CD14-positive monocyte (primary cell): ENCODE measurements around the gene CATSPERZ. TPM values are rescaled to one million over a fixed set of nuclear protein-coding genes. Genes with fewer than 3 reads are reported as not detected.

Source experiments
- DNase-seq, 3 donors: peaks; one replicate each; pipeline ENCODE4 v3.0.0-alpha.2; 2011 to 2022
- H2AFZ ChIP-seq: 2 replicates; pipeline ENCODE4 v1.6.0; 2012; ENCODE audit warnings: mild to moderate bottlenecking, low read depth, low read length, inconsistent platforms; ENCODE audit not compliant: insufficient read depth, poor library complexity, severe bottlenecking
- H3K27ac ChIP-seq, 2 donors: 1 replicate in 1 of 2; 2 replicates in 1 of 2; pipeline ENCODE4 v1.5.1; 2012 to 2013; ENCODE audit warnings: low read length in 2 of 2, control low read depth in 1 of 2, inconsistent platforms in 1 of 2, low read depth in 1 of 2, mild to moderate bottlenecking in 1 of 2
- H3K27me3 ChIP-seq, 2 donors: one replicate each; pipeline versions ENCODE4 v1.6.0 to v1.6.1; 2011 to 2013; ENCODE audit warnings: low read length in 2 of 2; ENCODE audit not compliant: control insufficient read depth in 2 of 2, insufficient read depth in 2 of 2
- H3K36me3 ChIP-seq, 2 donors: replicated peaks in 1 of 2; 1 replicate in 1 of 2; 2 replicates in 1 of 2; pipeline versions ENCODE4 v1.5.1 to v1.6.1; 2012 to 2013; ENCODE audit warnings: low read length in 2 of 2, control low read depth in 1 of 2, inconsistent platforms in 1 of 2, mild to moderate bottlenecking in 1 of 2; ENCODE audit not compliant: insufficient read depth in 2 of 2, control insufficient read depth in 1 of 2
- H3K4me1 ChIP-seq, 2 donors: 1 replicate in 1 of 2; 2 replicates in 1 of 2; pipeline versions ENCODE4 v1.5.1 to v1.6.1; 2012 to 2013; ENCODE audit warnings: low read length in 2 of 2, control low read depth in 1 of 2, inconsistent platforms in 1 of 2, mild to moderate bottlenecking in 1 of 2, moderate library complexity in 1 of 2; ENCODE audit not compliant: insufficient read depth in 2 of 2, control insufficient read depth in 1 of 2
- H3K4me2 ChIP-seq: replicated peaks from 2 replicates; pipeline ENCODE3; 2012; ENCODE audit warnings: low read length, moderate library complexity, mild to moderate bottlenecking; ENCODE audit not compliant: poor library complexity, severe bottlenecking; ENCODE audit errors: extremely low read depth
- H3K4me3 ChIP-seq, 3 experiments: fragments of 200-600 bp in 1 of 3; sonication (generic) in 1 of 3; replicated peaks in 1 of 3; 1 replicate in 2 of 3; 2 replicates in 1 of 3; pipeline ENCODE4 v1.5.1; 2011 to 2013; ENCODE audit warnings: low read length in 3 of 3, mild to moderate bottlenecking in 3 of 3, control low read depth in 2 of 3, low read depth in 2 of 3, inconsistent platforms in 1 of 3, moderate library complexity in 1 of 3
- H3K79me2 ChIP-seq: 2 replicates; pipeline ENCODE4 v1.6.0; 2012; ENCODE audit warnings: mild to moderate bottlenecking, control low read depth, inconsistent platforms, low read length, moderate library complexity; ENCODE audit not compliant: insufficient read depth
- H3K9ac ChIP-seq: 2 replicates; pipeline ENCODE4 v1.6.0; 2017; ENCODE audit warnings: low read length, mild to moderate bottlenecking; ENCODE audit not compliant: insufficient read depth, poor library complexity, severe bottlenecking
- H3K9me3 ChIP-seq, 2 donors: replicated peaks in 1 of 2; 1 replicate in 1 of 2; 2 replicates in 1 of 2; pipeline versions ENCODE4 v1.5.1 to v1.6.1; 2012 to 2013; ENCODE audit warnings: low read length in 2 of 2, control low read depth in 1 of 2; ENCODE audit not compliant: control insufficient read depth in 1 of 2, insufficient read depth in 1 of 2
- H4K20me1 ChIP-seq: 2 replicates; pipeline ENCODE4 v1.6.0; 2012; ENCODE audit warnings: mild to moderate bottlenecking, low read length, control low read depth, moderate library complexity; ENCODE audit not compliant: insufficient read depth
- H3K27ac Mint-ChIP-seq, 7 donors: one replicate each; pipeline ENCODE4 v1.8.0; 2020; ENCODE audit warnings: mild to moderate bottlenecking in 7 of 7, mixed read lengths in 7 of 7, moderate library complexity in 6 of 7, inconsistent platforms in 2 of 7
- H3K27me3 Mint-ChIP-seq, 3 donors: one replicate each; pipeline ENCODE4 v1.8.0; 2021 to 2022; ENCODE audit warnings: low read depth in 3 of 3, mild to moderate bottlenecking in 3 of 3, mixed read lengths in 3 of 3, moderate library complexity in 3 of 3, inconsistent platforms in 1 of 3
- H3K36me3 Mint-ChIP-seq, 2 donors: one replicate each; pipeline ENCODE4 v1.8.0; 2020; ENCODE audit warnings: mixed read lengths in 2 of 2, inconsistent platforms in 1 of 2, mild to moderate bottlenecking in 1 of 2
- H3K4me1 Mint-ChIP-seq: one replicate; pipeline ENCODE4 v1.8.0; 2020; ENCODE audit warnings: mild to moderate bottlenecking, mixed read lengths
- H3K4me3 Mint-ChIP-seq, 2 donors: one replicate each; pipeline ENCODE4 v1.8.0; 2020; ENCODE audit warnings: mild to moderate bottlenecking in 2 of 2, mixed read lengths in 2 of 2, moderate library complexity in 1 of 2
- H3K9me3 Mint-ChIP-seq, 7 donors: one replicate each; pipeline ENCODE4 v1.8.0; 2020 to 2022; ENCODE audit warnings: mixed read lengths in 7 of 7, mild to moderate bottlenecking in 6 of 7, moderate library complexity in 6 of 7, inconsistent platforms in 2 of 7
- WGBS: methylation state at CpG from one replicate; pipeline ENCODE4 v1.1.5; 2013; ENCODE audit warnings: missing lambda C conversion rate; ENCODE audit not compliant: insufficient coverage; 5-methylcytosine and 5-hydroxymethylcytosine counted together
- intact Hi-C, 2 donors: fragments of 100-400 bp; cut with micrococcal nuclease; formaldehyde crosslinking; loops; one replicate each; pipeline versions ENCODE4 v1.15.0 to v1.15.1; 2023
- polyA plus RNA-seq, 3 donors: library from polyadenylated mRNA; depleted of rRNA in 1 of 3; unstranded in 2 of 3; stranded (reverse) in 1 of 3; fragments of 300-500 nt in 2 of 3; fragments of >200 nt in 1 of 3; fragmentation: Illumina TruSeq in 2 of 3; gene quantifications; 1 replicate in 2 of 3; 2 replicates in 1 of 3; pipeline ENCODE4 v1.2.3, GENCODE V29; 2012 to 2021
- TF ChIP-seq, protein P1 (sequence below): fragments of 200-600 bp; IDR thresholded peaks from one replicate; pipeline ENCODE4 v1.8.0; 2022; ENCODE audit warnings: antibody characterized with exemption, mild to moderate bottlenecking

CATSPERZ gene
- polyA plus RNA-seq, 3 donors: not detected

DNA sequence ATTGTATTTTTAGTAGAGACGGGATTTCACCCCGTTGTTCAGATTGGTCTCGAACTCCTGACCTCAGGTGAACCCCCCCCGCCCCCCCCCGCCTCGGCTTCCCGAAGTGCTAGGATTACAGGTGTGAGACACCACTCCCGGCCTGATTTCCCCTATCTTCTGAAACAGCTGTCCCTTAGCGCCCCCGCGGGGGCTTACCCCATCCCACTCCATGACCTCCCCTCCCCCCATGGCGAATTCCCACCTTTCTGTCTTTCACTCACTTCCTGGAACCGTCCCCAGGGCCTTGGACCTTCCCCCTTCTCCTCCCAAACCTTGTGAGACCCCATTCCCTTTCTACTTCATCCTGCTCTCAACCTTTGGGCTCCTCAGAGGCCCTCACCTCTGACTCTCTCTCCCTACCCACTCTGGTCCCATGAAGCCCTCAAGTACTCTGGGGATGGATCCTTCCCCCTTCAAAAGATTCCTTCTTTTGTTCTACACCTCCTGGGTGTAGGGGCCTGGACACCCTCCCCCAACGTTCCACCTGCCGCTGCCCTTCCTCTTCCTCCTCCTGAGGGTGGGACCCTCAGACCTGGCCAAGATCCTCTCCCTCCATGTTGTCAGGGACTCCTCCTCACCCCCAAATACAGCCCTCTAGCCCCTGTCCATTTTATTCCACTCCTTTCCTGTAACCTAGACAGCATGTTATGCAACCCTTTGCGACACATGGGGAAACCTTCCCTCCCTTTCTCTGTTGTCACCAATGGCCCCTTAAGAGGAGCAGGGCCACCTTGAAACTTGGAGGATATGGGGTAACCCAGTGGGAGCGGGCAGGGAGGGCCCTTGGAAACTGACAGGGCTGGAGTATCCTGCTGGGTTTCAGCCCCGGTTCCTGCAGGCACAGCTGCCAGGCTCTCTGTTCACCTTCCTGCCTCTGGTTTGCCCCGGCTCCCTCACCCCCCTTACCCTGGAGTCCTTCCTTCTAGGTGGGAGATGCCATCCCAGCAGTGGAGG is 18.9 kb downstream of the CATSPERZ start:
- H3K9me3 ChIP-seq: no peaks in the 10 kb centered on the region
- WGBS: 5% methylated on average over 10 of the region's 19 CpGs
- H4K20me1 ChIP-seq: peaks cover 24% of the 10 kb centered on the region
- H3K27ac Mint-ChIP-seq: peak overlapping the region; percentile 96 to 99 (median 99)
- intact Hi-C loops: loop anchor here (2.0 to 5.0 kb wide), 2 partner anchors 14 to 38 kb away; partner anchors contain the start of gene RPS6KA4 (in 2 of the 2)
- peak overlapping the region; percentile 96 to 97 for H3K27ac ChIP-seq
- peak overlapping the region; percentile 82 for H2AFZ ChIP-seq
- peak overlapping the region; percentile 95 for H3K4me2 ChIP-seq
- peaks cover 28 to 43% of the 10 kb centered on the region in 2 donors for H3K4me1 ChIP-seq
- peaks cover 4% of the 10 kb centered on the region for H3K79me2 ChIP-seq
- peak; percentile 34 to 81 (median 78) for DNase-seq
- peak overlapping the region; percentile 88 to 94 for H3K4me3 Mint-ChIP-seq
- peak overlapping the region; percentile 51 to 93 (median 91) for H3K4me3 ChIP-seq
- TF ChIP-seq, protein P1, sequence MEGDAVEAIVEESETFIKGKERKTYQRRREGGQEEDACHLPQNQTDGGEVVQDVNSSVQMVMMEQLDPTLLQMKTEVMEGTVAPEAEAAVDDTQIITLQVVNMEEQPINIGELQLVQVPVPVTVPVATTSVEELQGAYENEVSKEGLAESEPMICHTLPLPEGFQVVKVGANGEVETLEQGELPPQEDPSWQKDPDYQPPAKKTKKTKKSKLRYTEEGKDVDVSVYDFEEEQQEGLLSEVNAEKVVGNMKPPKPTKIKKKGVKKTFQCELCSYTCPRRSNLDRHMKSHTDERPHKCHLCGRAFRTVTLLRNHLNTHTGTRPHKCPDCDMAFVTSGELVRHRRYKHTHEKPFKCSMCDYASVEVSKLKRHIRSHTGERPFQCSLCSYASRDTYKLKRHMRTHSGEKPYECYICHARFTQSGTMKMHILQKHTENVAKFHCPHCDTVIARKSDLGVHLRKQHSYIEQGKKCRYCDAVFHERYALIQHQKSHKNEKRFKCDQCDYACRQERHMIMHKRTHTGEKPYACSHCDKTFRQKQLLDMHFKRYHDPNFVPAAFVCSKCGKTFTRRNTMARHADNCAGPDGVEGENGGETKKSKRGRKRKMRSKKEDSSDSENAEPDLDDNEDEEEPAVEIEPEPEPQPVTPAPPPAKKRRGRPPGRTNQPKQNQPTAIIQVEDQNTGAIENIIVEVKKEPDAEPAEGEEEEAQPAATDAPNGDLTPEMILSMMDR: no peak
- H3K36me3 Mint-ChIP-seq: peaks cover 35 to 51% of the 10 kb centered on the region in 2 donors
- no peaks in the 10 kb centered on the region for H3K9me3 Mint-ChIP-seq
- H3K27me3 Mint-ChIP-seq: peaks cover 0 to 1% (median 0%) of the 10 kb centered on the region in 3 donors
- peaks cover 26% of the 10 kb centered on the region for H3K4me1 Mint-ChIP-seq
- peak overlapping the region; percentile 83 for H3K9ac ChIP-seq
- H3K36me3 ChIP-seq: peaks cover 40 to 53% of the 10 kb centered on the region in 2 donors
- no peaks in the 10 kb centered on the region for H3K27me3 ChIP-seq

DNA sequence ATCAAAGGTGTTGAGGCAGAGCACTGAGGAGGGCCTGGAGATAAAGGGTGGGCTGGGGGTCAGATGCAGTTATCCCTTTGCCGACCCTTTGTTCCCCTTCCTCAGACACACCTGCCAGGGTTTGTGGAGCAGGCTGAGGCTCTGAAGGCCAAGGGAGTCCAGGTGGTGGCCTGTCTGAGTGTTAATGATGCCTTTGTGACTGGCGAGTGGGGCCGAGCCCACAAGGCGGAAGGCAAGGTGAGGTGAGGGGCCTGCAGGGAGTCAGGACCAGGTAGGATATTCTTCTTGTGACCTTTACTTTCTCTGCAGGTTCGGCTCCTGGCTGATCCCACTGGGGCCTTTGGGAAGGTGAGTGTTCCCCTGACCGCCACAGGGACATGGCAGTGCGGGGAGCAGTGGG is 20.4 kb downstream of the CATSPERZ start:
- TF ChIP-seq, protein P1: no peak
- Histone ChIP-seq H3K4me1 (peaks cover 28 to 40% of the 10 kb centered on the region in 2 donors), H3K4me3 (no peak overlapping the region), H3K4me2 (no peak overlapping the region), H3K27me3 (no peaks in the 10 kb centered on the region), H3K27ac (no peak overlapping the region), H4K20me1 (peaks cover 10% of the 10 kb centered on the region), H3K79me2 (peaks cover 4% of the 10 kb centered on the region), H3K9ac (no peak overlapping the region), H2AFZ (no peak overlapping the region), H3K9me3 (no peaks in the 10 kb centered on the region), H3K36me3 (peaks cover 25 to 38% of the 10 kb centered on the region in 2 donors)
- intact Hi-C loops: no loop called here
- Mint-ChIP-seq H3K36me3 (peaks cover 24 to 40% of the 10 kb centered on the region in 2 donors), H3K27me3 (peaks cover 0 to 1% (median 0%) of the 10 kb centered on the region in 3 donors), H3K4me1 (peaks cover 26% of the 10 kb centered on the region), H3K9me3 (no peaks in the 10 kb centered on the region), H3K4me3 (no peak overlapping the region), H3K27ac (peak overlapping the region in 2 of 7 donors; percentile 68 to 79)
- WGBS: 100% methylated on average over 1 of the region's 7 CpGs
- no peak for DNase-seq
